ENCODE results near the gene TBC1D2B.
"Not testable (repeated sequence)": the region's sequence is repeated elsewhere in the genome, so short reads cannot be mapped to it uniquely, and the experiment has no call there.

The TBC1D2B gene

DNA sequence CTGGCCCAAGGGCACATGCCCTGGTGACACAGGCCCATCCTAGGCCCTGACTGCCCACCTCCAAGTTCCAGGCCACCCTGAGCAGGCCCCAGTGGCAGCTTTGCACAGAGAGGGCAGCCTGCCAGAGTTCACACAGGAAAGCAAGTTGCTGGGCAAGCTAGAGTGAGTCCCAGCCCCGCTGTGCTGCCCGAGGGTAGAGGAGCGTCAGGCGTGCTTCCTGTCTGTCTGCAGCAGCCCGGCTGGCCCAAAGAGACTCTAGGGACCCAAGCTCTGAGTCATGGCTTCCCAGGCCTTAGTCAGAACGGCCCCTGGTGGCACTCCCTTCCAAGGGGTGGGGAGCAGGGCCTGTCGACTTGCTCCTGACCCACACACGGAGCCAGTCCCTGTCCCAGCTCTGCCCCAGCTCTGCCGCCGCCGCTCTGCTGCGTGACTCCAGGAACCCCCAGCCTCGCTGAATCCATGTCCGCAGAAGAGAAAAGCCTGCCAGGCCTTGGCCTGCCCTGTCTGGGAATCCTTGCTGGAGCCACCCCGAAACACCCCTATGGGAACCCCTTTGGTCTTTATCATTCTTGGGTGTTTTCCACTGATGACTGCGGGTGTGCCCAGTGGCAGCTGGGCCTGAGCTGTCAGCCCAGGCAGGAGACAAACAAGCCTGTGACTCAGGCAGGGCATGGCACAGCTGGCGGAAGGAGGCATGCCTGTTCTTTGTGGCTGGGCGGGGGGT lies 83.4 kb downstream of the TBC1D2B start:
- Histone ChIP-seq H3K4me3 (ENCODE audit: insufficient read depth in 1 of 2, low read depth in 1 of 2, low read length in 2 of 2) (peak overlapping the region in 1 of 2 experiments; percentile 24), H3K18ac (ENCODE audit: low read depth in 1 of 2, low read length in 2 of 2) (peak overlapping the region; percentile 23 to 97), H3K4me1 (ENCODE audit: control insufficient read depth, insufficient read depth, low read depth, low read length) (peaks cover 72% of the 10 kb centered on the region), H3K27ac (ENCODE audit: low read length, poor library complexity, severe bottlenecking) (peak overlapping the region; percentile 98), H2BK15ac (ENCODE audit: low read depth, poor library complexity, severe bottlenecking) (peak overlapping the region; percentile 29), H3K4ac (ENCODE audit: low read depth in 1 of 2, low read length in 2 of 2) (peak overlapping the region; percentile 10 to 75), H4K91ac (ENCODE audit: low read length) (peak overlapping the region; percentile 44), H3K79me1 (replicated peaks; ENCODE audit: low read length, poor library complexity, severe bottlenecking) (peaks cover 19% of the 10 kb centered on the region), H3K9ac (ENCODE audit: low read length) (peak overlapping the region; percentile 62), H2BK12ac (ENCODE audit: low read length in 2 of 2) (peak overlapping the region in 1 of 2 experiments; percentile 98), H2AK5ac (ENCODE audit: low read length, severe bottlenecking) (peak overlapping the region; percentile 49), H3K14ac (ENCODE audit: low read length in 2 of 2) (peak overlapping the region in 1 of 2 experiments; percentile 35), H3K36me3 (ENCODE audit: control insufficient read depth in 1 of 2, insufficient read depth in 2 of 2, low read depth in 1 of 2, low read length in 2 of 2) (peaks cover 17 to 47% of the 10 kb centered on the region in 2 experiments), H3K23ac (ENCODE audit: low read length in 2 of 2) (peak overlapping the region in 1 of 2 experiments; percentile 32), H2BK5ac (ENCODE audit: low read depth, low read length, poor library complexity, severe bottlenecking) (peak overlapping the region; percentile 92)
- H2AFZ ChIP-seq (ENCODE audit: low read depth, low read length); H3K9me3 ChIP-seq (ENCODE audit: control insufficient read depth, low read length); H4K8ac ChIP-seq (ENCODE audit: low read length); H3K27me3 ChIP-seq (ENCODE audit: control insufficient read depth in 1 of 2, insufficient read depth in 1 of 2, low read length in 2 of 2); H3K4me2 ChIP-seq (ENCODE audit: low read length, poor library complexity, severe bottlenecking); H2BK120ac ChIP-seq (ENCODE audit: low read depth, low read length): not testable (repeated sequence)
- peak; percentile 96 for DNase-seq
- WGBS: 34% methylated on average over 15 of the region's 18 CpGs

GRCh38 chr15:77993374-77993911 lies 84.1 kb downstream of the TBC1D2B start:
- Histone ChIP-seq H3K4me2 (ENCODE audit: low read length, poor library complexity, severe bottlenecking) (no peak overlapping the region), H2BK5ac (ENCODE audit: low read depth, low read length, poor library complexity, severe bottlenecking) (peak overlapping the region; percentile 78), H2BK15ac (ENCODE audit: low read depth, poor library complexity, severe bottlenecking) (peak overlapping the region; percentile 29), H4K8ac (ENCODE audit: low read length) (no peak overlapping the region), H3K27me3 (ENCODE audit: control insufficient read depth in 1 of 2, insufficient read depth in 1 of 2, low read length in 2 of 2) (no peaks in the 10 kb centered on the region), H3K4me1 (ENCODE audit: control insufficient read depth, insufficient read depth, low read depth, low read length) (peaks cover 79% of the 10 kb centered on the region), H3K18ac (ENCODE audit: low read depth in 1 of 2, low read length in 2 of 2) (peak overlapping the region; percentile 23 to 97), H2AFZ (ENCODE audit: low read depth, low read length) (no peak overlapping the region), H4K91ac (ENCODE audit: low read length) (peak overlapping the region; percentile 44), H3K4me3 (ENCODE audit: insufficient read depth in 1 of 2, low read depth in 1 of 2, low read length in 2 of 2) (peak overlapping the region in 1 of 2 experiments; percentile 24), H2BK120ac (ENCODE audit: low read depth, low read length) (no peak overlapping the region), H3K9ac (ENCODE audit: low read length) (no peak overlapping the region), H2BK12ac (ENCODE audit: low read length in 2 of 2) (peak overlapping the region in 1 of 2 experiments; percentile 98), H2AK5ac (ENCODE audit: low read length, severe bottlenecking) (peak overlapping the region; percentile 49), H3K9me3 (ENCODE audit: control insufficient read depth, low read length) (no peaks in the 10 kb centered on the region), H3K23ac (ENCODE audit: low read length in 2 of 2) (peak overlapping the region in 1 of 2 experiments; percentile 32), H3K36me3 (ENCODE audit: control insufficient read depth in 1 of 2, insufficient read depth in 2 of 2, low read depth in 1 of 2, low read length in 2 of 2) (peaks cover 12 to 47% of the 10 kb centered on the region in 2 experiments), H3K4ac (ENCODE audit: low read depth in 1 of 2, low read length in 2 of 2) (peak overlapping the region; percentile 10 to 75), H3K79me1 (replicated peaks; ENCODE audit: low read length, poor library complexity, severe bottlenecking) (peaks cover 18% of the 10 kb centered on the region), H3K27ac (ENCODE audit: low read length, poor library complexity, severe bottlenecking) (peak overlapping the region; percentile 98), H3K14ac (ENCODE audit: low read length in 2 of 2) (peak overlapping the region in 1 of 2 experiments; percentile 71)
- no peak for DNase-seq
- 91% methylated on average over 15 of the region's 15 CpGs for WGBS

DNA sequence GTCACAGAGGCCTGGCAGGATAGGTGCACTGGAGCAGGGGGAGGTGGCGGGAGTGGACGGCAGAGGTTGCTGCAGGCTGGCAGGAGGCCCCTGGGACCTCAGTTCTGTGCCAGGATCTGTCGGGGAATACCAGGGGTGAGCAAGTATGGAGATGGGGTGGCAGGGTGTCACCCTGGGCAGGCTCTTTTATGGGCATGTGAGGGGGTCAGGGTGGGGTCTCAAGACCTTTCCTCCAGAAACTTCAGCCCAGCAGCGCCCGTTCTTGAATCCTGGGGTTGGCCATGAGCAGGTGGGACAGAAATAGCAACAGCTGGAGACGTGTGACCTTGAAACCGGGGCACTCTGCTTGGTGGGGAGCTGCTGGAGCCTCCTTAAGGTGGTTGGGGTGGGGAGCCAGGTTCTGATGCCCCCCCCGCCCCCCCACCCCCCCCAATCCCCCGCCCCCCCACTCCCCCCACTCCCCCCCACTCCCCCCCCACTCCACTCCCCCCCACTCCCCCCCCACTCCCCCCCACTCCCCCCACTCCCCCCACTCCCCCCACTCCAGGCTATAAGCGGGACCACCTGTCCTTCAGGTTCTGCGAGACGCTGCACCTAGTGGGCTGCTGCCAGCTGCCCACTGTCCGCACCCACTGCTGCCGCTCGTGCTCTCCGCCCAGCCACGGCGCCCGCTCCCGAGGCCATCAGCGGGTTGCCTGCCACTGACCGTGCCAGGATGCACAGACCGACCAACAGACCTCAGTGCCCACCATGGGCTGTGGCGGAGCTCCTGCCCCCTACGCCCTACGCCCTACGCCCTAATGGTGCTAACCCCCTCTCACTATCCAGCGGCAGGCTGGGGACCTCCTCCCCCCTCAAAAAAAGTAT lies 84.9 kb downstream of the TBC1D2B start:
- Histone ChIP-seq H3K4me2 (ENCODE audit: low read length, poor library complexity, severe bottlenecking) (no peak overlapping the region), H3K4me3 (ENCODE audit: insufficient read depth in 1 of 2, low read depth in 1 of 2, low read length in 2 of 2) (no peak overlapping the region), H3K9me3 (ENCODE audit: control insufficient read depth, low read length) (no peaks in the 10 kb centered on the region), H3K36me3 (ENCODE audit: control insufficient read depth in 1 of 2, insufficient read depth in 2 of 2, low read depth in 1 of 2, low read length in 2 of 2) (peaks cover 3 to 41% of the 10 kb centered on the region in 2 experiments), H3K4ac (ENCODE audit: low read depth in 1 of 2, low read length in 2 of 2) (peak overlapping the region in 1 of 2 experiments; percentile 11), H2BK12ac (ENCODE audit: low read length in 2 of 2) (peak overlapping the region; percentile 61 to 67), H3K79me1 (replicated peaks; ENCODE audit: low read length, poor library complexity, severe bottlenecking) (peaks cover 12% of the 10 kb centered on the region), H2BK15ac (ENCODE audit: low read depth, poor library complexity, severe bottlenecking) (no peak overlapping the region), H4K8ac (ENCODE audit: low read length) (peak overlapping the region; percentile 63), H3K9ac (ENCODE audit: low read length) (peak overlapping the region; percentile 58), H3K18ac (ENCODE audit: low read depth in 1 of 2, low read length in 2 of 2) (peak overlapping the region; percentile 2 to 84), H4K91ac (ENCODE audit: low read length) (peak overlapping the region; percentile 96), H3K14ac (ENCODE audit: low read length in 2 of 2) (peak overlapping the region in 1 of 2 experiments; percentile 90), H2AK5ac (ENCODE audit: low read length, severe bottlenecking) (peak overlapping the region; percentile 97), H3K27me3 (ENCODE audit: control insufficient read depth in 1 of 2, insufficient read depth in 1 of 2, low read length in 2 of 2) (peaks cover 0 to 1% of the 10 kb centered on the region in 2 experiments), H2BK5ac (ENCODE audit: low read depth, low read length, poor library complexity, severe bottlenecking) (no peak overlapping the region), H2BK120ac (ENCODE audit: low read depth, low read length) (no peak overlapping the region), H3K4me1 (ENCODE audit: control insufficient read depth, insufficient read depth, low read depth, low read length) (peaks cover 78% of the 10 kb centered on the region), H2AFZ (ENCODE audit: low read depth, low read length) (no peak overlapping the region), H3K27ac (ENCODE audit: low read length, poor library complexity, severe bottlenecking) (peak overlapping the region; percentile 63), H3K23ac (ENCODE audit: low read length in 2 of 2) (no peak overlapping the region)
- DNase-seq: no peak
- 99% methylated on average over 19 of the region's 28 CpGs for WGBS

All from mesenchymal stem cell (in vitro differentiated cells and primary cell).